ENCODE measurements around the gene PLCB2.

PLCB2 gene

DNA sequence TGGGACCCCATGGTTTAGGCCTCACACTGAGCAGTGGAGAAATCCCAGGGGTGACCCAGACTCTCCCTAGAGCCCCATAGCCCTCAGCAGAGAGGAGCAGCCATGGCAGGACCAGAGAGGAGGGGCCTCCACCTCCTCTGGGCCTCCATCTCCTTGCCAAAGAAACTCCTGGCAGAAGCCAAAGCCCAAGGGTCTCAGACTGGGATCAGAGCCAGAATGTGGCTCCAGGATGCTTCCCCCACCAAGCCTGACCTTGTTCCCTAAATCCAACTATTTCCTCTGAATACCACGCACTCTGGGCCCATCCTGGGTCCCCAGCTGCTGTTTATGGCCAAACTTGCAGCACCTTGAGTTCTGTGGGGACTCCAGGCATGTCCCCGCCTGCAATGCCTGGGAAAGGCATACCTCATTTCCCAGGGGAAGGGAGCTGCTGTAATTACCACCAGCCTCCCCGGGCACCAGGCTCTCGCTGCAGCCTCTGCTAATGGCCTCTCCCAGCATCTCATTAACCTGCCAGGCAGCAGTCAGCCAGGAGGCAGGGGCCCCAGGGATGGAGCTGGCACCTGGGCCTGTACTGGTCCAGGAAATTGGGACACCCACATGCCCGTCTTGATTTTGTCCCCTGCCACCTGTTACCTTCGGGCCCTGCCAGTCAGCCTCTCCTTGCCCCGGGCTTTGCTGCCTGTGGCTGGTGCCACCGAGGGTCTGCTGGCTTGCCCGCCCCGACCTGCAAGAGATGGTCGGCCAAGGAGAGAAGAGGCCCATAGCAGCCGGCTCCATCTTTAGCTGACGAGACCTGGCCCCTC lies 28.4 kb upstream of the PLCB2 start:
- no peak overlapping the region for H3K4me3 ChIP-seq (ENCODE audit: low read length)
- DNase-seq (ENCODE audit: low read depth), result no peak
- no peak for TF ChIP-seq CTCF (IDR thresholded peaks at IDR 0.05; ENCODE audit: insufficient read depth, low read depth, low read length, missing control alignments)

GRCh38 chr15:40334941-40335795 lies 27.4 kb upstream of the PLCB2 start:
- no peak for TF ChIP-seq CTCF (IDR thresholded peaks at IDR 0.05; ENCODE audit: insufficient read depth, low read depth, low read length, missing control alignments)
- DNase-seq (ENCODE audit: low read depth), result peak; percentile 50
- H3K4me3 ChIP-seq (ENCODE audit: low read length), result no peak overlapping the region

GRCh38 chr15:40334541-40334940 lies 26.8 kb upstream of the PLCB2 start:
- no peak for TF ChIP-seq CTCF (IDR thresholded peaks at IDR 0.05; ENCODE audit: insufficient read depth, low read depth, low read length, missing control alignments)
- H3K4me3 ChIP-seq (ENCODE audit: low read length), result no peak overlapping the region
- DNase-seq (ENCODE audit: low read depth), result no peak

GRCh38 chr15:40333922-40334492 lies 26.3 kb upstream of the PLCB2 start:
- TF ChIP-seq CTCF (IDR thresholded peaks at IDR 0.05; ENCODE audit: insufficient read depth, low read depth, low read length, missing control alignments), result no peak
- no peak overlapping the region for H3K4me3 ChIP-seq (ENCODE audit: low read length)
- DNase-seq (ENCODE audit: low read depth), result peak; percentile 72

DNA sequence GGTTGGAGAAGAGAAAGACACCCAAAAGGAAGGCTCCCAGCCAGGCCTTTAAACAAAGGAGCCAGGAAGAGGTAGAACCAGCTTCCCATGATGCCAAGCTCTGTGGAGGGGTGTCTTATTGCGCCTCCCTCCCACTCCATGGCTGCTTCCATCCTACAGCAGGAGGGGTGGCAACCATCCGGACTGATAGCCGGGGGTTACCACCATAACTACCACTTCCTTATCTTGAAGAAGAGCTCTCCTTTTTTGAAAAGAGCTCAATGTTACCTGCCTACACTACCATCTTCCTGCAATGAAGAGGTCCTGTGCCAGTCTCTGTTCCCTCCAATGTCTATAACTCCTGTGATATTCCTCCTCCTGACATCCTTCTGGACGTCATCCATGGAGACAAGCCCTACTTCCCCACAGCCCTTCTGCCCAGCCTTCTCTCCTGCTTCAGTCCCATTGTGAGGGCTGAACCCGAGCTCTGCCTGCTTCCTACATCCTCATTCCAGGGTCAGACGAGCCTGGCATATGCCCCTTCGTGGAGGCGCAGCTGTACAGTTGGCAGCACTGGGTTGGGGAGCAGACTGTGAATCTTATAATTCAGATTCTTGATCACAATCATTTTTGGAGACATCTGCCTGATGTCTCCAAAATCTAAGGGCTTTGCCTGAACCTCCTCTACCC lies 24.5 kb upstream of the PLCB2 start:
- DNase-seq (ENCODE audit: low read depth), result no peak
- TF ChIP-seq CTCF (IDR thresholded peaks at IDR 0.05; ENCODE audit: insufficient read depth, low read depth, low read length, missing control alignments), result no peak
- no peak overlapping the region for H3K4me3 ChIP-seq (ENCODE audit: low read length)

GRCh38 chr15:40331637-40332036 lies 23.9 kb upstream of the PLCB2 start:
- no peak overlapping the region for H3K4me3 ChIP-seq (ENCODE audit: low read length)
- DNase-seq (ENCODE audit: low read depth), result no peak

More at GRCh38 chr15:40331637-40332036, 23.9 kb upstream of the PLCB2 start:
- no peak for TF ChIP-seq CTCF (IDR thresholded peaks at IDR 0.05; ENCODE audit: insufficient read depth, low read depth, low read length, missing control alignments)
